HG03135 (cell line): ENCODE data around the gene UCK2.
A peak's percentile ranks its signal among the peaks of the same experiment; 100 is the strongest.

Source experiments
- ATAC-seq: cut with Tn5 transposase; IDR thresholded peaks from one replicate; pipeline ENCODE4 v1.9.1; 2021; ENCODE audit warnings: mild to moderate bottlenecking, moderate library complexity; ENCODE audit not compliant: unreplicated experiment

UCK2 gene

GRCh38 chr1:165877411-165877810 lies 50.0 kb downstream of the UCK2 start:
- ATAC-seq: no peak

GRCh38 chr1:165877940-165878556 lies 50.6 kb downstream of the UCK2 start:
- peak; percentile 60 for ATAC-seq

- no peak for ATAC-seq
These were observed 52.5 kb downstream of the UCK2 start for GRCh38 chr1:165879946-165880345.

DNA sequence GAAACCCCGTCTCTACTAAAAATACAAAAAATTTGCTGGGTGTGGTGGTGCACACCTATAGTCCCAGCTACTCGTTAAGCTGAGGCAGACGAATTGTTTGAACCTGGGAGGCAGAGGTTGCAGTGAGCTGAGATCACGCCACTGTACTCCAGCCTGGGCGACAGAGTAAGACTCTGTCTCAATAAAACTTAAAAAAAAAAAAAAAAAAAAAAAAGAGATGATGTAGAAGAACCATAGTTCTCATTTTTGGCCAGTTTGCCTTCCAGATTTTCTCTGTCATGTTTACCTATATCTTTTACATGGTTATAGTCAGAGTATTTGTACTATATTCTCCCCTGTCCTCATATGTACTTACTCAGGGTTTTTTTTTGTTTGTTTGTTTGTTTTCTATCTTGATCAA lies 53.6 kb downstream of the UCK2 start:
- ATAC-seq: no peak

GRCh38 chr1:165882168-165882837 lies 54.9 kb downstream of the UCK2 start:
- ATAC-seq: peak; percentile 41

DNA sequence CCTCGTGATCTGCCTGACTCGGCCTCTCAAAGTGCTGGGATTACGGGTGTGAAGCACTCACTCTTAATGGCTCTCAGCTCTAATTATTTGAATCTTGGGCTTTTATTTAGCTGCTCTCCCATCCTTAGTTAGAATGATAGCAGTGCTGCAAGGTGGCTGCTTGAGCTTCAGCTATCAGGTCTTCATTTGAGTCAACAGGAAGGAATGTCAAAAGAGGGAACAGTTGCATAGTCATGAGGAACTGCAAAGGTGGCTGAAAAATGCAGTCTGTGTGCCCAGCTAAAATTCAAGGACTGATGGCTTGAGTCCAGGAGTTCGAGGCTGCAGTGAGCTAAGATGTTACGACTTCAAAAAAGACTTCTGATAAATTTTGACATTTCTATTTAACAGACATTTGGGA lies 55.6 kb downstream of the UCK2 start:
- no peak for ATAC-seq

- no peak for ATAC-seq
These were observed 56.7 kb downstream of the UCK2 start for GRCh38 chr1:165884009-165884689.

GRCh38 chr1:165884690-165885304 lies 57.4 kb downstream of the UCK2 start:
- ATAC-seq: no peak

DNA sequence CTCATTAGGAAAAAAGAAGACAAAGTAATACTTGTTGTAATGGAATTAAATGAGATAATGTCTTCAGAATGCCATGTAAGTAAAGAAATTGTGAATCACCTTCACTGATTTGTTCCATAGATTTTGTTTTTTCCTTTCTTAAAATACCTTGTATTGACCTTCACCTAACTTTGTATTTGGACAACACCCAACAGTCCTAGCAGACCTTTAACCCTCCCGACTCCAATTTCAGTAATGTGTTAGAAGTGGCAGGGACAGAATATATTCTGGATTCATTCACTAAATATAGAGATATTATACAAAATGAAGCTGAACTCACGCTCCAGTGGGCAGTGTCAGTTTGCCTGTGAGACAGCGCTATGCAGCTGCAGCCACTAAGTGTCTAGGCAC lies 57.9 kb downstream of the UCK2 start:
- no peak for ATAC-seq

- no peak for ATAC-seq
These were observed 58.8 kb downstream of the UCK2 start for GRCh38 chr1:165886193-165886592.

DNA sequence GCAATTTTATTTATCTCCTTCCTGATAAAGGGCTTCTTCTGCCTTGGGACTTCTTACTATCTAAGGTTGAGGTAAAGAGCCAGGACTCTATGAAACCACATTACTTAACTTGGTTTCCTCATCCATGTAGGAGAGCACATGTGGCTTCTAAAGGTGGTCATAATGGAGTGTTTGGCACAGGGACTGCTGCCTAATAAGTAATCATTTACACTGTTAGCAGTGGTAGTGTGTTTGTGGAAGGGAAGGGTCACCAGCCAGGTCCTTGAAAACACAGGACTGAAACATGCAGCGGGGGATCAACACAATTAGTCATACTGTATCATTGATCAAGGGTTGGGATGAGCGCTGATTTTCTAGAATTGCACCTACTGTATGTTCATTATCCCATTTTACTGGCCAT lies 59.6 kb downstream of the UCK2 start:
- ATAC-seq: no peak

DNA sequence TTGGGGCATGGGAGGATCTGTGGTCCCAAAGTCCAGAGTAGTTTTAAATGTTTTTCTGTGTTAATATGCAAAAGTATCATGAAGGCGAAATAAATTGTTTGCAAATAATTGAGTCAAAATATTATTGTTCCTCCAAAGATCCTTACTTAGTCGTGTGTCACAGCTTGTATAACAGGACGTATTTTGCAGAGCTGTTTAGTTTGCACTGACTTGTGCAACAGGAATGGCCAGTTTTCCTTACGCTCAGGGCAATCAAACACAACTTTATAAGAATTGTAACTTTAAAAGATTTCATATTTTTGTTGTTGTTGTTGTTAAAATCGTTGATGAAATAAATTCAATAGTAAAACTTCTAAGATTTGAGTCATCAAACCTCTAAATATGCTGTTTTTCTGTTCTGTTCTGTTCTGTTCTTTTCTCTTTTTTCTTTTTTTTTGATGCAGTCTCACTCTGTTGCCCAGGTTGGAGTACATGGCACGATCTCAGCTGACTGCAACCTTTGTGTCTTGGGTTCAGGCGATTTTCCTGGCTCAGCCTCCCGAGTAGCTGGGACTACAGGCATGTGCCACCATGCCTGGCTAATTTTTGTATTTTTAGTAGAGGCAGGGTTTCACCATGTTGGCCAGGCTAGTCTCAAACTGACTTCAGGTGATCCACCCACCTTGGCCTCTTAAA lies 60.6 kb downstream of the UCK2 start:
- ATAC-seq: no peak

- no peak for ATAC-seq
These were observed 61.1 kb downstream of the UCK2 start for GRCh38 chr1:165888552-165888920.

DNA sequence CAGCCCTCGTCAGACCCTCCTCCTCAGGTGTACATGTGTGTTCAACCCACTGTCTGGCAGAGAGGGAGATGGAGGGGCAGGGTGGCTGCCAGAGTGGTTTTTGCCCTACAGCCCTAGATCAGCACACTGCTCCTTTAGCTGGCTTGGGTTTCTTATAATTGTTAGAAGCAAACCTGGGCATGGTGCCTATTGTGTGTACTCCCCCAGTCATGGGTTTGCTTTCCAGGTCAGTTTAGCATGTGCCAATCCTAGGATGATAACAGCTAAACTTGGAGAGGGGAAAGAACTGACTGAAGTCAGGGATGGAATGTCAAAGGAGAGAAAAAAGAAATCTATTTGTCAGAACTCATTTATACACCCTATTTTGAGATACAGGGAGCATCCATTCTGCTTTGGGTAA lies 63.3 kb downstream of the UCK2 start:
- no peak for ATAC-seq

DNA sequence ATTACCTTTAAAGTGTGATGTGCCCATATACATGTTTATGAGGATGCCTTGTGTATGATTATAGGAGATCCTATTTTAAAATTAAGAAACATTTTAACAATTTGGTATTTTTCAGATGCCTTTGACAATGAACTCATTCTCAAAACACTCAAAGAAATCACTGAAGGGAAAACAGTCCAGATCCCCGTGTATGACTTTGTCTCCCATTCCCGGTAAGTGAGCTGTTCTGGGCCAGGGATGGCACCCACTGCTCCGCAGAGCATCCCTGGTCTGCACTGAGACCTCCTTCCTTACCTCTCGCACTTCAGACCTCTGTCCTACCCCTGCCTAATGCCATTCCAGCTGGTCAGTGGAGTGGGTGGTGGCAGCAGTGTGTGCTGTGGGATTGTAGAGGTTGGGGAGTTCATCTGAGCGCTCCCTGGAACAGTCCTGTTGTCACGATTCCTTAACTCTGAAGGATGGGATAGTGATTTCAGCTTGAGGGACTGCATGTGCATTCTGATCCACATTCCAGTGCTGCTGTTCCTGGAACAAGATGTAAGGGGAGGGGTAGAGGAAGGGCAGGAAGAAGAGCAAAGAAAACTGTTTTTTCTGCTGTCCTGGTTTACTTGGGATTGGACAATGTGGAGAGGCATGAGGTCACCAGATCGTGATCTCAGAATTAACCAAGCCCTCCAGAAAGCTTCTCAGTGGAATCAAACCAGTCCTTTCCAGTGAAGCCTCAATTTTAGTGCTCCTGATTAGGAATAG lies 63.9 kb downstream of the UCK2 start:
- no peak for ATAC-seq

GRCh38 chr1:165892935-165893334 lies 65.5 kb downstream of the UCK2 start:
- no peak for ATAC-seq

DNA sequence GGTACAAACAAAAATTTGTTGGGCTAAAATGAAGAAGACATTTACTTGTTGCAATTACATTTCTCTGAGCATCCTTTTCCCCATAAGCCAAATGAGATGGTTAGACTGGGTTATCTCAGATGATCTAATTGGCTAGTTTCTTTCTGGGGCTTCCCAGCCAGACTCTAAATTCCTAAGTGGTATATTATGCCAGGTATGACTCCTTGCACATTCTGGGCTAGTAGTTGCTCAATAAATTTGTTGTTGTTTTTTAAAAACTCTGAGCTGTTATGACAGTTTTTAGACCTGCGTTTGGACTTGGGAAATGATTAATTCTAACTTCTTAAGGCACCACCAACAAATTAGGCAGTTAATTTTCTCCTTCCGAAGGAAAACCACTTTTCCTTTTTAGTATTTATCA lies 66.1 kb downstream of the UCK2 start:
- no peak for ATAC-seq

GRCh38 chr1:165894591-165894990 lies 67.2 kb downstream of the UCK2 start:
- ATAC-seq: no peak

- ATAC-seq: no peak
These were observed 68.0 kb downstream of the UCK2 start for GRCh38 chr1:165895451-165895871.

DNA sequence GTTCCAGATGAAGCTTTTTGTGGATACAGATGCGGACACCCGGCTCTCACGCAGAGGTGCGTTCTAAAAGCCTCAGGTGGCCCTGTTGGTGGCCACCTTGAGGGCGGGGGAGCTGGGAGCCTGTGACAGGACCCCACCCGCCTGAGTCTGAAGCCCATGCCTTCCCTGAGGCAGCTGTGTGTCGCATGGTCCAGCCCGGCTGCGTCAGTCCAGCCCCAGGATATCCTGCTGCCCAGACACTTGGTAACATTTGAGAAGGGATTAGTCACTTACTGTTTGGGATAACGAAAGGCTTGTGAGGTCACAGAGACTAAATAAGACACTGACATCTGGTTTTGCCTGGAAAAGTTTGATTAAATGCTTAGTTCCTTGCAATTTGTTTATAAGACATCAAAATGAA lies 68.9 kb downstream of the UCK2 start:
- no peak for ATAC-seq
